ENCODE data around the gene TMF1.

The TMF1 gene

DNA sequence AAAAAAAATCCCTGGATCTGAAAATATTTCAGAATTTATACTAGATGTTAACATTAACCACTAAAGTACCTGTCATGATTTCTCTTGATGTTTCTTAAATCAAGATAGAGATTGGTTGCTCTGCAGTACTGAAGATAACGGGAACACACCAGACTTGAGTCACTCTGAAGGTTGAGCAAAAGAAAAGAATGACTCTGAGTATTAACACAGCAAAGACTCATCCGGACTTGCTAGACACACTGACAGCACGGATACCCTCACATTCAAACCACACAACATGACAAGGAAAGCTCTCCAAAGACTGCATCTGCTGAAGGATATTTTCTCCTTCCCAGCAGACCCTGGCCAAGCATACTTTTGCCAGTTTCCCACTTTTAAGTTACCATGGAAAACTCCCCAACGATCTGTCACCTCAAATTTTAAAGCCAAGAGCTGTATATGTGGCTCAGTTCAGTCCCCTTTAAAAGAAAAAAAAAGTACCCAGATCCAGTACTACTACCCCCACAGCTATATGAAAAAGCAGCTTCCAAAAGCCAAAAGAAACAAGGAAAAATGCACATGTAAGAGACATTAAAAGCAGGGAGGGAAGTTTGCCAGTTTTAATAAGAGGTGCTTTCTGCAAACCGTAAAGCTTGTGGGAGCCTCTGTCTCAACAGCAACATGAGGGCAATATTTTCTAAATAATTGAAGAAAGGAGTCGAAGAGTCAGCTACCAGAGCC lies 46.9 kb downstream of the TMF1 start:
- no peak overlapping the region for H3K4me3 ChIP-seq (ENCODE audit: low read length in 2 of 2)
- H3K27ac ChIP-seq (ENCODE audit: low read depth in 2 of 2, low read length in 2 of 2) = no peak overlapping the region
- no peaks in the 10 kb centered on the region for H3K9me3 ChIP-seq (ENCODE audit: control insufficient read depth in 2 of 2, low read length in 2 of 2)
- H3K27me3 ChIP-seq (ENCODE audit: control insufficient read depth in 2 of 2, insufficient read depth in 2 of 2, low read length in 2 of 2) = no peaks in the 10 kb centered on the region
- no peak overlapping the region for H3K9ac ChIP-seq (ENCODE audit: low read depth in 1 of 2, low read length in 2 of 2)
- peaks cover 5 to 9% of the 10 kb centered on the region in 2 donors for H3K36me3 ChIP-seq (ENCODE audit: control insufficient read depth in 2 of 2, insufficient read depth in 2 of 2, low read length in 2 of 2)
- no peaks in the 10 kb centered on the region for H3K4me1 ChIP-seq (ENCODE audit: control insufficient read depth in 2 of 2, insufficient read depth in 2 of 2, low read length in 2 of 2)

DNA sequence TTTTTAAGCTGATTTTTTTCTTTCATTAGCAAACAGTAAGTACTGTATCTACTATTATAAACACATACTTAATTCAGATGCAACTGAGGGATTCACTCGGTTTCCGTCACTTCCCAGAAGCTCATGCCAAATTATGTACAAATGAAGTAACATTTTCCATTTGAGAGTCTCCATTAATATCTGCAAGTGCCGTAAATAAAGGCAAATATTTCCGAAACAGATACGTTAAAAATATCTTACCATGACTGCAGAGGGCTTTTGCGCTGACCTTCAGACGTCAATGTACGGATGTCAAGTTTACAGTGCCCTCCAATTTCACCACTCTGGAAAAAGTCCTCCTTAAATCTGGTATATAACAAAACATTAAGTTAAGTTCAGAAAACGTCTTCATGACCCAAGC lies 48.0 kb downstream of the TMF1 start:
- H3K9ac ChIP-seq (ENCODE audit: low read depth in 1 of 2, low read length in 2 of 2) = no peak overlapping the region
- no peak overlapping the region for H3K4me3 ChIP-seq (ENCODE audit: low read length in 2 of 2)
- no peaks in the 10 kb centered on the region for H3K9me3 ChIP-seq (ENCODE audit: control insufficient read depth in 2 of 2, low read length in 2 of 2)
- no peaks in the 10 kb centered on the region for H3K27me3 ChIP-seq (ENCODE audit: control insufficient read depth in 2 of 2, insufficient read depth in 2 of 2, low read length in 2 of 2)
- H3K36me3 ChIP-seq (ENCODE audit: control insufficient read depth in 2 of 2, insufficient read depth in 2 of 2, low read length in 2 of 2) = peaks cover 5 to 9% of the 10 kb centered on the region in 2 donors
- H3K27ac ChIP-seq (ENCODE audit: low read depth in 2 of 2, low read length in 2 of 2) = no peak overlapping the region
- no peaks in the 10 kb centered on the region for H3K4me1 ChIP-seq (ENCODE audit: control insufficient read depth in 2 of 2, insufficient read depth in 2 of 2, low read length in 2 of 2)

DNA sequence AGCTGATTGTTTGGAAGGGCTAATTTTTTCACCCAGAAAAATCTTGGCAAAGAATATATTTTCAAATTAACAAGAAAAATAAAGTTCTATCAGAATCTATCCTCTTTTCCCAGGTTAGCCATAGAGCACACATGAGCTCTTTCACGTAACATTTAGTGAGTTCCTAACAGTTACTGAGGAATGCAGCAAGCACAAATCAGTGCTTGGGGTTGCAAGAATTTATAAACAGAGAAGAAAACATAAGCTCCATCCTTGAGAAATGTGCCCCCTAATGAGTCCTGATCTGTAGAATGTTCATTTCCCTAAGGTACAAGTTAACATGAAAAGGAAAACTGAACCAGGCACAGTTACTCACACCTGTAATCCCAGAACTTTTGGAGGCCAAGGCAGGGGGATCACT lies 52.5 kb downstream of the TMF1 start:
- H3K4me3 ChIP-seq (ENCODE audit: low read length in 2 of 2) = no peak overlapping the region
- H3K27me3 ChIP-seq (ENCODE audit: control insufficient read depth in 2 of 2, insufficient read depth in 2 of 2, low read length in 2 of 2) = no peaks in the 10 kb centered on the region
- H3K36me3 ChIP-seq (ENCODE audit: control insufficient read depth in 2 of 2, insufficient read depth in 2 of 2, low read length in 2 of 2) = peaks cover 8 to 21% of the 10 kb centered on the region in 2 donors
- no peaks in the 10 kb centered on the region for H3K9me3 ChIP-seq (ENCODE audit: control insufficient read depth in 2 of 2, low read length in 2 of 2)
- no peaks in the 10 kb centered on the region for H3K4me1 ChIP-seq (ENCODE audit: control insufficient read depth in 2 of 2, insufficient read depth in 2 of 2, low read length in 2 of 2)
- H3K27ac ChIP-seq (ENCODE audit: low read depth in 2 of 2, low read length in 2 of 2) = no peak overlapping the region
- no peak overlapping the region for H3K9ac ChIP-seq (ENCODE audit: low read depth in 1 of 2, low read length in 2 of 2)

DNA sequence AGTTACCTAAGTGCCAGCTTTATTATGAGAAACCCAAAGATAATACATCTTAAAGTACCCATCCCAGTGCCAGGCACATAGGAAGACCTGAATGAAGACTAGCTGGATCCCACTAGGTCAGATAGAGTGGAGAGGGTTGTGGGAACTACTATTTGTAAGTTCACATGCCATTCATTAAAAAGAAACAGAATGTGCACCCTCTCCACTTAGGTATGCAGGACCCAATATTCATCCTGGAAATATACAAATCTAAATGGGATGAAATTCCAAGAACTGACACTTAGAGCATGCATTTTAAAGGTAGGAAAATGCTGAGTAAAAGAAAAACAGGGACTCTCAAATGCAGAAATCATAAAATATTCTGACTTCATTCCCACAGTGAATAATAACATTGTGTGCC lies 53.0 kb downstream of the TMF1 start:
- Histone ChIP-seq H3K27ac (ENCODE audit: low read depth in 2 of 2, low read length in 2 of 2) (no peak overlapping the region), H3K4me1 (ENCODE audit: control insufficient read depth in 2 of 2, insufficient read depth in 2 of 2, low read length in 2 of 2) (no peaks in the 10 kb centered on the region), H3K4me3 (ENCODE audit: low read length in 2 of 2) (no peak overlapping the region), H3K27me3 (ENCODE audit: control insufficient read depth in 2 of 2, insufficient read depth in 2 of 2, low read length in 2 of 2) (no peaks in the 10 kb centered on the region), H3K9me3 (ENCODE audit: control insufficient read depth in 2 of 2, low read length in 2 of 2) (no peaks in the 10 kb centered on the region), H3K9ac (ENCODE audit: low read depth in 1 of 2, low read length in 2 of 2) (no peak overlapping the region), H3K36me3 (ENCODE audit: control insufficient read depth in 2 of 2, insufficient read depth in 2 of 2, low read length in 2 of 2) (peaks cover 9 to 21% of the 10 kb centered on the region in 2 donors)

DNA sequence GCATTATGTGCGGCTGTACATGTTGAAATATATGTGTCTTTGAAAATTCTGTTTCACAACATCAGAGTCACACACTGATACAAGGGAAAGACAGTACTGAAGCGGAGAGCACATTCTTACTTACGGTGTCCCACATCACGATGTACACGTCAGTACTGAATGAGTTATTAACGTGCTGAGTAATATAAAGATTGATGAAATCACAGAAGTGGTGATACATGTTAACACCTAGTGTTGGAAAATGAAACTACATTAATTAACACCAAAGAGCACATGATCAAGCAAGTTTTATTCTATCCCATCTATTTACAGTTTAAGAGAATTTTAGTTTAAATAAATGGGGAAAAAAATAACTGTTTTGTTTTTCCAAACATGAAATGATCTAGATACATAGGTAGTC lies 54.2 kb downstream of the TMF1 start:
- H3K27ac ChIP-seq (ENCODE audit: low read depth in 2 of 2, low read length in 2 of 2) = no peak overlapping the region
- peaks cover 9 to 21% of the 10 kb centered on the region in 2 donors for H3K36me3 ChIP-seq (ENCODE audit: control insufficient read depth in 2 of 2, insufficient read depth in 2 of 2, low read length in 2 of 2)
- H3K27me3 ChIP-seq (ENCODE audit: control insufficient read depth in 2 of 2, insufficient read depth in 2 of 2, low read length in 2 of 2) = no peaks in the 10 kb centered on the region
- no peak overlapping the region for H3K9ac ChIP-seq (ENCODE audit: low read depth in 1 of 2, low read length in 2 of 2)
- no peaks in the 10 kb centered on the region for H3K9me3 ChIP-seq (ENCODE audit: control insufficient read depth in 2 of 2, low read length in 2 of 2)
- H3K4me3 ChIP-seq (ENCODE audit: low read length in 2 of 2) = no peak overlapping the region
- no peaks in the 10 kb centered on the region for H3K4me1 ChIP-seq (ENCODE audit: control insufficient read depth in 2 of 2, insufficient read depth in 2 of 2, low read length in 2 of 2)

DNA sequence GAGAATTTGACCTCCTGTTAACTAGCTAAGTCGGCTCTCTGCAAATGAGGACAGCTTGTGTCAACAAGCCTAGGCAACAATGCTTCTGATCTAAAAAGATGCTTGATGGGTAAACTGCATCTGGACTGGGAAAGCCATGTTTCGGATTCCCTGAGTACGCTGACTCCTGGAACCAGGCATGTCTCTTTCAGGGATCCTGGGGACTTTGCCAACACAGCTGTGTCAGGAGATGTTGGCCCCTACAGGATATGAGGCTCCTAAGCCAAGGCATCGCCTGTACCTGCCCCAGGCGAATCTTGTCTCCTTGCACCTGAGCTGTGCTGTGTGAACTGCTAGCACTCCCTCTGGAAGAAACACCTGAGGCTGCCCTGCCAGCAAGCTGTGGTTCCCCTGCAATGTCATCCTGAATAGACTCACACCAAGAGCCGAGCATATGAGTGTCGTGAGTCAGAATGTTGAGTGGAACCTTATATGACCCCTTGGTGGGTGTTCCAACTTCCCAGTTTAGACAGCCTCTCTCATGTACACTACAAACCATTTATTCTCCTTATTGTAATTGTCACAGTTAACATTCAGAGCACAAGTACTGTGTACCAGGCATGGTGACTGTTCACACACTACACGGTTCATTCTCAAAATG lies 55.7 kb downstream of the TMF1 start:
- H3K36me3 ChIP-seq (ENCODE audit: control insufficient read depth in 2 of 2, insufficient read depth in 2 of 2, low read length in 2 of 2) = peaks cover 9 to 21% of the 10 kb centered on the region in 2 donors
- H3K27ac ChIP-seq (ENCODE audit: low read depth in 2 of 2, low read length in 2 of 2) = no peak overlapping the region
- H3K9ac ChIP-seq (ENCODE audit: low read depth in 1 of 2, low read length in 2 of 2) = no peak overlapping the region
- no peak overlapping the region for H3K4me3 ChIP-seq (ENCODE audit: low read length in 2 of 2)
- H3K27me3 ChIP-seq (ENCODE audit: control insufficient read depth in 2 of 2, insufficient read depth in 2 of 2, low read length in 2 of 2) = no peaks in the 10 kb centered on the region
- no peaks in the 10 kb centered on the region for H3K4me1 ChIP-seq (ENCODE audit: control insufficient read depth in 2 of 2, insufficient read depth in 2 of 2, low read length in 2 of 2)
- H3K9me3 ChIP-seq (ENCODE audit: control insufficient read depth in 2 of 2, low read length in 2 of 2) = no peaks in the 10 kb centered on the region

DNA sequence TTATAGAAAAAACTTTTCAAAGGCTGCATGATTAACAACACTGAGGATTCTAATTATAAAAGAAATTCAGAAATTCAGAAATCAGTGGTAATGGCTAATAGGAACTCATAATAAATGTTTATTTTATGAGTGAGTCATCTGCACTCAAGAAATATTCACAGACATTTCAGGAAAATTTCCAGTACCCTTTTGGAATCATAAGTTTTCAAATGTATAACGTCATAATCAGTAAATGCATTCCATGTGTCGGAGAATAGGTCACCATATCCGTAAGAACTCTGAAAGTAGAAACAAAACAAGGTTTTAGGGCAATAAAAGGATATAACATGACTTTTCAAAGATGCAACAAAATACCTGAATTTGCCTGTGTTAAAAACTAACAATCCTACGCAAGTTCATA lies 63.4 kb downstream of the TMF1 start:
- H3K4me3 ChIP-seq (ENCODE audit: low read length in 2 of 2) = no peak overlapping the region
- H3K36me3 ChIP-seq (ENCODE audit: control insufficient read depth in 2 of 2, insufficient read depth in 2 of 2, low read length in 2 of 2) = peaks cover 23 to 24% of the 10 kb centered on the region in 2 donors
- H3K27me3 ChIP-seq (ENCODE audit: control insufficient read depth in 2 of 2, insufficient read depth in 2 of 2, low read length in 2 of 2) = no peaks in the 10 kb centered on the region
- H3K4me1 ChIP-seq (ENCODE audit: control insufficient read depth in 2 of 2, insufficient read depth in 2 of 2, low read length in 2 of 2) = no peaks in the 10 kb centered on the region
- H3K9me3 ChIP-seq (ENCODE audit: control insufficient read depth in 2 of 2, low read length in 2 of 2) = no peaks in the 10 kb centered on the region
- no peak overlapping the region for H3K27ac ChIP-seq (ENCODE audit: low read depth in 2 of 2, low read length in 2 of 2)
- H3K9ac ChIP-seq (ENCODE audit: low read depth in 1 of 2, low read length in 2 of 2) = no peak overlapping the region

DNA sequence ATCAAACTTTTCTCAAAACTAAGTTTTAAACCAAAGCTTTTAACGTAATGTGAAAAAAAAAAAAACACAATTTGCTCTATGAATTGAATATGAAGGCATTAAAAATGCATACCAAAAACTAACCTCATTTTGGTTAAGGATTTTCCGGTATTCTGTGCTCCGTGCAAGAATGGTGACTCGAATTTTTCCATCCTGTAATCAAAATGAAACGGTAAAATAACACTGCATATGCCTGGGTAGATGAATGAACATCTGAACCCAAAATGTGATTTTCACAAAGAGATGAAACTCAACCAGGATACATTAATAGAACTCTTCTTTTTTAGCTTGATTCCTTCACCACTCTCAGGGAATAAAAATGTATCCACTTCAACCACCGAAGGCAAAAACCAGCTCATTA lies 64.8 kb downstream of the TMF1 start:
- Histone ChIP-seq H3K9ac (ENCODE audit: low read depth in 1 of 2, low read length in 2 of 2) (no peak overlapping the region), H3K4me1 (ENCODE audit: control insufficient read depth in 2 of 2, insufficient read depth in 2 of 2, low read length in 2 of 2) (no peaks in the 10 kb centered on the region), H3K4me3 (ENCODE audit: low read length in 2 of 2) (no peak overlapping the region), H3K27ac (ENCODE audit: low read depth in 2 of 2, low read length in 2 of 2) (no peak overlapping the region), H3K27me3 (ENCODE audit: control insufficient read depth in 2 of 2, insufficient read depth in 2 of 2, low read length in 2 of 2) (no peaks in the 10 kb centered on the region), H3K9me3 (ENCODE audit: control insufficient read depth in 2 of 2, low read length in 2 of 2) (no peaks in the 10 kb centered on the region), H3K36me3 (ENCODE audit: control insufficient read depth in 2 of 2, insufficient read depth in 2 of 2, low read length in 2 of 2) (peaks cover 23 to 26% of the 10 kb centered on the region in 2 donors)

DNA sequence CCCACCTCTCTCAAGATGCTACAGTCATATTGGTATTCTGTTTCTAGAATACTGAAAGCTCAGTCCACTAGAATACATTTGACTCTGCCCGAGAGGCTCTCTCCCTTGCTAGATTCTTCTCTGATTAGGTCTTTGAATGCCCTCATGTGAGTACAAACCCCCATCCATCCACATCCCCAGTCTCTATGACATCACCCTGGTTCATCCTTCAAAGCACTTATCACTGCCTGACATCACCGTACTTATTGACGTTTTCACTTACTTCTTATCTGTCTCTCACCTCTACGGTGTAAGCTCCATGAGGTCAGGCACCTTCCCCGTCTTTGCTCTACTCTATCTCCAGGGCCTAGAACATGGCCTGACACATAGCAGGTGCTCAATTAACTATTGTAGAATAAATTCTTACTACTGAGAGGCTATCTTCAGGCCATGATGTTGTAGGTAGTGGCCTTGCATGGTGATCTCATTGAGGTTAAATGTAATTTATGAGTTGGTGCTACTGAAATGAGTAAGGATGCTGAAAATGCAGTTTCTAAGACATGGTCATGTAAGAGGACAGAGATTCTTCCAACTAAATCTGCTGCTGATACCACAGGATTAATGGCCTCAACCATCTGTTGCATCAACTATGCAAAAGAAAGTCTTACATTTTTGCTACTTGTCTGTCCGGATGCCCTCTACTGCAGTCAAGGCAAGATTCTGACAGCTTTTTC lies 65.5 kb downstream of the TMF1 start:
- H3K27me3 ChIP-seq (ENCODE audit: control insufficient read depth in 2 of 2, insufficient read depth in 2 of 2, low read length in 2 of 2) = no peaks in the 10 kb centered on the region
- H3K9ac ChIP-seq (ENCODE audit: low read depth in 1 of 2, low read length in 2 of 2) = no peak overlapping the region
- H3K4me3 ChIP-seq (ENCODE audit: low read length in 2 of 2) = no peak overlapping the region
- no peaks in the 10 kb centered on the region for H3K9me3 ChIP-seq (ENCODE audit: control insufficient read depth in 2 of 2, low read length in 2 of 2)
- H3K27ac ChIP-seq (ENCODE audit: low read depth in 2 of 2, low read length in 2 of 2) = no peak overlapping the region
- no peaks in the 10 kb centered on the region for H3K4me1 ChIP-seq (ENCODE audit: control insufficient read depth in 2 of 2, insufficient read depth in 2 of 2, low read length in 2 of 2)
- H3K36me3 ChIP-seq (ENCODE audit: control insufficient read depth in 2 of 2, insufficient read depth in 2 of 2, low read length in 2 of 2) = peaks cover 23 to 28% of the 10 kb centered on the region in 2 donors

DNA sequence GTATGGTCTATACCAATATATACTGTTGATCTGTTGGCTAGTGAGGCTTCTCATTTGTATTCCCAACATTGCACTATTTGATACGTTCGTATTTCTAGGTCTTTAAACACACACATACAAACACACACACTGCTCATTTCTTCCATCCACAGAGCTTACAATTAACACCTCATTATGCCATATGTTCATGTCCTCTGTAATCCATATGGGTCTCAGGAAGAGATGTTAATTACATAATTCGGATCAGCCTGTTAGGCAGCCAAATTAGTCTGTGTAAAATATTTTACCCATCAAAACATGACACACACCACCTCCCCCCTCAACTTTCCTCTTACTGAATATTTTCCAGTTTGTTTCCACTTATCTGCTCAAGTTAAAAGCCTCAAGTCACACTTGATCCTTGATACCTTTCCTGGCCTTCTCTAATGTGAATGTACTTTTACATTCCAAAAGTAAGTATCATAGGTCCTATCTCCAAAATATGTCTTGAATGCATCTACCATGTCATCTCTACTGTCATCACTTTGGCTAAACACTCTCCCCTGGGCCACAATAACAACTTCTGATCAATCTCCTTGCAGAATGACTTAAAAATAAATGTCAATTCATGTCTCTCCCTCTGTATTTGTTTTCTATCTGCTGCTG lies 66.9 kb downstream of the TMF1 start:
- Histone ChIP-seq H3K4me3 (ENCODE audit: low read length in 2 of 2) (no peak overlapping the region), H3K9me3 (ENCODE audit: control insufficient read depth in 2 of 2, low read length in 2 of 2) (no peaks in the 10 kb centered on the region), H3K9ac (ENCODE audit: low read depth in 1 of 2, low read length in 2 of 2) (no peak overlapping the region), H3K4me1 (ENCODE audit: control insufficient read depth in 2 of 2, insufficient read depth in 2 of 2, low read length in 2 of 2) (no peaks in the 10 kb centered on the region), H3K27ac (ENCODE audit: low read depth in 2 of 2, low read length in 2 of 2) (no peak overlapping the region), H3K36me3 (ENCODE audit: control insufficient read depth in 2 of 2, insufficient read depth in 2 of 2, low read length in 2 of 2) (peaks cover 33 to 35% of the 10 kb centered on the region in 2 donors), H3K27me3 (ENCODE audit: control insufficient read depth in 2 of 2, insufficient read depth in 2 of 2, low read length in 2 of 2) (no peaks in the 10 kb centered on the region)
